ENCODE results near the gene MEIS3.

The MEIS3 gene

GRCh38 chr19:47419030-47419783 lies at the start of gene MEIS3:
Gene MEIS3, minus strand, starts transcription at chr19:47419527. Its CDS starts 446 bp downstream, at chr19:47419081.
- Histone ChIP-seq H3K27me3 (ENCODE audit: insufficient read depth, low read length) (no peaks in the 10 kb centered on the region), H3K36me3 (ENCODE audit: insufficient read depth, low read length) (peaks cover 12% of the 10 kb centered on the region), H3K4me3 (ENCODE audit: low read length) (peak within 1 kb of the TSS; percentile 64), H3K4me1 (ENCODE audit: insufficient read depth, low read length) (peaks cover 51% of the 10 kb centered on the region), H2AFZ (ENCODE audit: low read depth, low read length) (peak within 1 kb of the TSS; percentile 44), H3K9me3 (ENCODE audit: low read length) (no peaks in the 10 kb centered on the region)

GRCh38 chr19:47467914-47468313 lies 48.6 kb upstream of the MEIS3 start:
- H2AFZ ChIP-seq (ENCODE audit: low read depth, low read length) = no peak overlapping the region
- peaks cover 22% of the 10 kb centered on the region for H3K27me3 ChIP-seq (ENCODE audit: insufficient read depth, low read length)
- no peaks in the 10 kb centered on the region for H3K9me3 ChIP-seq (ENCODE audit: low read length)
- no peak overlapping the region for H3K4me3 ChIP-seq (ENCODE audit: low read length)
- H3K36me3 ChIP-seq (ENCODE audit: insufficient read depth, low read length) = no peaks in the 10 kb centered on the region
- peaks cover 35% of the 10 kb centered on the region for H3K4me1 ChIP-seq (ENCODE audit: insufficient read depth, low read length)

GRCh38 chr19:47465957-47466356 lies 46.6 kb upstream of the MEIS3 start:
- H3K4me1 ChIP-seq (ENCODE audit: insufficient read depth, low read length) = peaks cover 28% of the 10 kb centered on the region
- H2AFZ ChIP-seq (ENCODE audit: low read depth, low read length) = no peak overlapping the region
- no peak overlapping the region for H3K4me3 ChIP-seq (ENCODE audit: low read length)
- H3K27me3 ChIP-seq (ENCODE audit: insufficient read depth, low read length) = peaks cover 19% of the 10 kb centered on the region
- H3K36me3 ChIP-seq (ENCODE audit: insufficient read depth, low read length) = no peaks in the 10 kb centered on the region
- no peaks in the 10 kb centered on the region for H3K9me3 ChIP-seq (ENCODE audit: low read length)

- peaks cover 10% of the 10 kb centered on the region for H3K27me3 ChIP-seq (ENCODE audit: insufficient read depth, low read length)
Measured at GRCh38 chr19:47464675-47465419, 45.5 kb upstream of the MEIS3 start.

GRCh38 chr19:47461876-47462275 lies 42.5 kb upstream of the MEIS3 start:
- H3K27me3 ChIP-seq (ENCODE audit: insufficient read depth, low read length) = peaks cover 7% of the 10 kb centered on the region
- no peak overlapping the region for H3K4me3 ChIP-seq (ENCODE audit: low read length)
- H3K36me3 ChIP-seq (ENCODE audit: insufficient read depth, low read length) = no peaks in the 10 kb centered on the region
- H2AFZ ChIP-seq (ENCODE audit: low read depth, low read length) = no peak overlapping the region
- H3K9me3 ChIP-seq (ENCODE audit: low read length) = no peaks in the 10 kb centered on the region
- H3K4me1 ChIP-seq (ENCODE audit: insufficient read depth, low read length) = peaks cover 14% of the 10 kb centered on the region

More at GRCh38 chr19:47464675-47465419, 45.5 kb upstream of the MEIS3 start:
- Histone ChIP-seq H2AFZ (ENCODE audit: low read depth, low read length) (no peak overlapping the region), H3K4me1 (ENCODE audit: insufficient read depth, low read length) (peaks cover 27% of the 10 kb centered on the region), H3K9me3 (ENCODE audit: low read length) (no peaks in the 10 kb centered on the region), H3K36me3 (ENCODE audit: insufficient read depth, low read length) (no peaks in the 10 kb centered on the region), H3K4me3 (ENCODE audit: low read length) (no peak overlapping the region)

GRCh38 chr19:47459477-47459876 lies 40.1 kb upstream of the MEIS3 start:
- H3K27me3 ChIP-seq (ENCODE audit: insufficient read depth, low read length) = peaks cover 7% of the 10 kb centered on the region
- no peaks in the 10 kb centered on the region for H3K36me3 ChIP-seq (ENCODE audit: insufficient read depth, low read length)
- no peak overlapping the region for H2AFZ ChIP-seq (ENCODE audit: low read depth, low read length)
- no peak overlapping the region for H3K4me3 ChIP-seq (ENCODE audit: low read length)
- H3K4me1 ChIP-seq (ENCODE audit: insufficient read depth, low read length) = peaks cover under 1% of the 10 kb centered on the region
- H3K9me3 ChIP-seq (ENCODE audit: low read length) = peaks cover 4% of the 10 kb centered on the region

GRCh38 chr19:47458672-47459071 lies 39.3 kb upstream of the MEIS3 start:
- H3K4me3 ChIP-seq (ENCODE audit: low read length) = no peak overlapping the region
- H3K27me3 ChIP-seq (ENCODE audit: insufficient read depth, low read length) = peaks cover 7% of the 10 kb centered on the region
- H2AFZ ChIP-seq (ENCODE audit: low read depth, low read length) = no peak overlapping the region
- H3K9me3 ChIP-seq (ENCODE audit: low read length) = peaks cover 4% of the 10 kb centered on the region
- H3K36me3 ChIP-seq (ENCODE audit: insufficient read depth, low read length) = no peaks in the 10 kb centered on the region
- H3K4me1 ChIP-seq (ENCODE audit: insufficient read depth, low read length) = no peaks in the 10 kb centered on the region

- peaks cover 4% of the 10 kb centered on the region for H3K9me3 ChIP-seq (ENCODE audit: low read length)
- no peaks in the 10 kb centered on the region for H3K4me1 ChIP-seq (ENCODE audit: insufficient read depth, low read length)
Measured at GRCh38 chr19:47456721-47457474, 37.6 kb upstream of the MEIS3 start.

GRCh38 chr19:47450478-47450877 lies 31.2 kb upstream of the MEIS3 start:
- Histone ChIP-seq H3K4me1 (ENCODE audit: insufficient read depth, low read length) (peaks cover 4% of the 10 kb centered on the region), H3K36me3 (ENCODE audit: insufficient read depth, low read length) (no peaks in the 10 kb centered on the region), H2AFZ (ENCODE audit: low read depth, low read length) (no peak overlapping the region), H3K27me3 (ENCODE audit: insufficient read depth, low read length) (peaks cover 35% of the 10 kb centered on the region), H3K4me3 (ENCODE audit: low read length) (no peak overlapping the region), H3K9me3 (ENCODE audit: low read length) (no peaks in the 10 kb centered on the region)

More at GRCh38 chr19:47456721-47457474, 37.6 kb upstream of the MEIS3 start:
- Histone ChIP-seq H3K36me3 (ENCODE audit: insufficient read depth, low read length) (no peaks in the 10 kb centered on the region), H3K4me3 (ENCODE audit: low read length) (no peak overlapping the region), H2AFZ (ENCODE audit: low read depth, low read length) (no peak overlapping the region), H3K27me3 (ENCODE audit: insufficient read depth, low read length) (peaks cover 7% of the 10 kb centered on the region)

- Histone ChIP-seq H3K9me3 (ENCODE audit: low read length) (no peaks in the 10 kb centered on the region), H3K4me1 (ENCODE audit: insufficient read depth, low read length) (peaks cover 4% of the 10 kb centered on the region), H3K4me3 (ENCODE audit: low read length) (no peak overlapping the region), H3K27me3 (ENCODE audit: insufficient read depth, low read length) (peaks cover 51% of the 10 kb centered on the region), H3K36me3 (ENCODE audit: insufficient read depth, low read length) (no peaks in the 10 kb centered on the region), H2AFZ (ENCODE audit: low read depth, low read length) (no peak overlapping the region)
Measured at GRCh38 chr19:47448360-47448727, 29.0 kb upstream of the MEIS3 start.

- H3K4me3 ChIP-seq (ENCODE audit: low read length) = peak overlapping the region; percentile 13
Measured at GRCh38 chr19:47447470-47448359, 28.4 kb upstream of the MEIS3 start.

More at GRCh38 chr19:47447470-47448359, 28.4 kb upstream of the MEIS3 start:
- H3K27me3 ChIP-seq (ENCODE audit: insufficient read depth, low read length) = peaks cover 56% of the 10 kb centered on the region
- no peaks in the 10 kb centered on the region for H3K9me3 ChIP-seq (ENCODE audit: low read length)
- H3K4me1 ChIP-seq (ENCODE audit: insufficient read depth, low read length) = peaks cover 4% of the 10 kb centered on the region
- H3K36me3 ChIP-seq (ENCODE audit: insufficient read depth, low read length) = no peaks in the 10 kb centered on the region
- H2AFZ ChIP-seq (ENCODE audit: low read depth, low read length) = no peak overlapping the region

All from neuron (in vitro differentiated cells).